GM12878 (cell line): Measurements from ENCODE around the gene ABCC1. TPM values are rescaled to one million over a fixed set of nuclear protein-coding genes. Genes with fewer than 3 reads are reported as not detected.

Experiments
- ATAC-seq: fragments of 200-7000 bp; cut with Tn5 transposase; 3 replicates; pipeline ENCODE4 v1.9.1; 2020; ENCODE audit warnings: mild to moderate bottlenecking, moderate library complexity
- BruUV-seq: library from RNA; stranded (reverse); fragments of 400-500 nt; replicated peaks from 2 replicates; lab custom pipeline; 2021; lab: Mats Ljungman, UMichigan
- CTCF ChIA-PET: fragments of 300-600 bp; sonication (Branson Sonifier 250); formaldehyde crosslinking; extraction: SDS; loops from one replicate; lab custom pipeline; 2021; ENCODE audit warnings: inconsistent platforms; lab: Yijun Ruan, JAX
- POLR2A ChIA-PET: fragments of 350-600 bp; formaldehyde crosslinking; extraction: SDS; loops from one replicate; lab custom pipeline; 2021; ENCODE audit warnings: inconsistent platforms; lab: Charles Lee
- RAD21 ChIA-PET: fragments of 300-600 bp; sonication (Branson Sonifier 250); formaldehyde crosslinking; loops from one replicate; lab custom pipeline; 2023; ENCODE audit warnings: antibody characterized with exemption; ENCODE audit not compliant: unreplicated experiment; lab: Charles Lee
- SMC1A ChIA-PET: fragments of 300-600 bp; sonication (Branson Sonifier 250); formaldehyde crosslinking; loops from one replicate; lab custom pipeline; 2023; ENCODE audit not compliant: unreplicated experiment, uncharacterized antibody; lab: Charles Lee
- DNase-seq: peaks from one replicate; pipeline ENCODE4 v3.0.0-alpha.2; 2011; ENCODE audit warnings: low read depth, low spot score
- FAIRE-seq: peaks from 3 replicates; lab custom pipeline; 2011; peaks lifted over from hg19 to GRCh38; lab: Jason Lieb, UNC
- H2AFZ ChIP-seq: 2 replicates; pipeline ENCODE4 v1.6.0; 2011; ENCODE audit warnings: low read depth, low read length, control low read depth; ENCODE audit not compliant: control insufficient read depth
- H3K27ac ChIP-seq: 2 replicates; pipeline ENCODE4 v1.5.1; 2011; ENCODE audit warnings: control low read depth; ENCODE audit not compliant: control insufficient read depth, insufficient read depth
- H3K27me3 ChIP-seq, 2 experiments: replicated peaks in 1 of 2; 2 replicates each; pipeline versions ENCODE4 v1.6.0 to v1.6.1; 2011; ENCODE audit warnings: low read length in 1 of 2; ENCODE audit not compliant: control insufficient read depth in 2 of 2, insufficient read depth in 2 of 2
- H3K36me3 ChIP-seq, 2 experiments: 2 replicates each; pipeline ENCODE4 v1.5.1; 2011; ENCODE audit warnings: low read length in 1 of 2; ENCODE audit not compliant: control insufficient read depth in 2 of 2, insufficient read depth in 2 of 2
- H3K4me1 ChIP-seq: 2 replicates; pipeline ENCODE4 v1.6.1; 2011; ENCODE audit warnings: mild to moderate bottlenecking, low read length, moderate library complexity, mixed read lengths; ENCODE audit not compliant: control insufficient read depth, insufficient read depth
- H3K4me2 ChIP-seq: 2 replicates; pipeline ENCODE4 v1.6.0; 2011; ENCODE audit warnings: control low read depth; ENCODE audit not compliant: control insufficient read depth, insufficient read depth
- H3K4me3 ChIP-seq: fragments of 200-600 bp; sonication (generic); 2 replicates; pipeline ENCODE4 v1.5.1; 2016
- H3K79me2 ChIP-seq: 2 replicates; pipeline ENCODE4 v1.6.0; 2011; ENCODE audit warnings: low read length; ENCODE audit not compliant: control insufficient read depth, insufficient read depth
- H3K9ac ChIP-seq: 2 replicates; pipeline ENCODE4 v1.8.0; 2011; ENCODE audit warnings: low read length, control low read depth, mixed read lengths; ENCODE audit not compliant: control insufficient read depth, insufficient read depth
- H3K9me3 ChIP-seq: replicated peaks from 3 replicates; pipeline ENCODE4 v1.5.1; 2011; ENCODE audit warnings: mild to moderate bottlenecking, low read length; ENCODE audit not compliant: control insufficient read depth, insufficient read depth
- H4K20me1 ChIP-seq: 2 replicates; pipeline ENCODE4 v1.6.0; 2011; ENCODE audit not compliant: control insufficient read depth, insufficient read depth
- CBFB ChIP-seq: IDR thresholded peaks from 2 replicates; pipeline ENCODE4 v1.6.1; 2016; ENCODE audit warnings: antibody characterized with exemption, low read depth
- GABPA ChIP-seq: IDR thresholded peaks from 2 replicates; pipeline ENCODE4 v1.6.1; 2014; ENCODE audit warnings: antibody characterized with exemption, low read depth, mild to moderate bottlenecking, inconsistent platforms
- HDAC2 ChIP-seq: fragments of 200-600 bp; sonication (generic); IDR thresholded peaks from 2 replicates; pipeline ENCODE4 v1.6.1; 2017
- LARP7 ChIP-seq: fragments of 450-650 bp; IDR thresholded peaks from 2 replicates; pipeline ENCODE4 v1.6.1; 2017; ENCODE audit warnings: mild to moderate bottlenecking
- NBN ChIP-seq: fragments of 450-650 bp; IDR thresholded peaks from 2 replicates; pipeline ENCODE4 v1.6.1; 2016
- NR2F1 ChIP-seq: fragments of 450-650 bp; conservative IDR thresholded peaks from 2 replicates; pipeline ENCODE4 v1.6.1; 2017; ENCODE audit warnings: mild to moderate bottlenecking
- PAX8 ChIP-seq: fragments of 450-650 bp; IDR thresholded peaks from 2 replicates; pipeline ENCODE4 v1.6.1; 2017; ENCODE audit warnings: mild to moderate bottlenecking, moderate library complexity
- RBBP5 ChIP-seq: fragments of 200-600 bp; sonication (generic); conservative IDR thresholded peaks from 2 replicates; pipeline ENCODE4 v1.6.1; 2016
- SRF ChIP-seq, 2 experiments: IDR thresholded peaks; 2 replicates each; pipeline ENCODE4 v1.6.1; 2011; ENCODE audit warnings: low read depth in 2 of 2, low read length in 2 of 2, mild to moderate bottlenecking in 1 of 2, moderate library complexity in 1 of 2
- WGBS: methylation state at CpG from one replicate; pipeline ENCODE4 v1.1.6; 2016; ENCODE audit warnings: low lambda C conversion rate; ENCODE audit not compliant: insufficient replicate concordance, insufficient coverage; ENCODE audit errors: missing lambda C conversion rate; 5-methylcytosine and 5-hydroxymethylcytosine counted together
- in situ Hi-C: fragments of 300-500 bp; cut with MboI; formaldehyde crosslinking; loops from 9 replicates; pipeline ENCODE4 v1.14.3; 2018; ENCODE audit warnings: mixed read lengths
- intact Hi-C: fragments of 100-400 bp; cut with micrococcal nuclease; formaldehyde crosslinking; loops from one replicate; pipeline ENCODE4 v1.14.2; 2022; ENCODE audit not compliant: unreplicated experiment
- polyA plus RNA-seq, 11 experiments: library from polyadenylated mRNA; depleted of rRNA in 4 of 11; unstranded in 6 of 11; stranded (reverse) in 5 of 11; fragments of >200 nt; fragmentation: Nextera tagmentation in 4 of 11; fragmentation: Illumina TruSeq in 1 of 11; extraction: Ambion mirVana in 4 of 11; extraction: Trizol in 1 of 11; gene quantifications; 1 replicate in 1 of 11; 2 replicates in 10 of 11; pipeline versions ENCODE4 v1.2.1 to v1.2.3, GENCODE V29; 2011 to 2016; ENCODE audit warnings: inconsistent platforms in 2 of 11, missing spikeins in 2 of 11, low read depth in 1 of 11
- total RNA-seq, 4 experiments: library from RNA; depleted of rRNA in 3 of 4; stranded (reverse); fragments of >200 nt in 3 of 4; fragmentation: Illumina TruSeq in 1 of 4; extraction: Trizol in 1 of 4; gene quantifications; 2 replicates each; pipeline versions ENCODE4 v1.2.1 to v1.2.3, GENCODE V29; 2013 to 2021
- TF ChIP-seq, protein P1 (sequence below): fragments of 450-650 bp; IDR thresholded peaks from 2 replicates; pipeline ENCODE4 v1.6.1; 2017; ENCODE audit warnings: antibody characterized with exemption, mild to moderate bottlenecking, moderate library complexity

The ABCC1 gene
- total and polyA plus RNA-seq, 10 of the 15 experiments (the other 5 are each of a cell fraction or from before 2014, with no cell fraction given), result 3.2 to 44.6 (median 14.5) TPM

DNA sequence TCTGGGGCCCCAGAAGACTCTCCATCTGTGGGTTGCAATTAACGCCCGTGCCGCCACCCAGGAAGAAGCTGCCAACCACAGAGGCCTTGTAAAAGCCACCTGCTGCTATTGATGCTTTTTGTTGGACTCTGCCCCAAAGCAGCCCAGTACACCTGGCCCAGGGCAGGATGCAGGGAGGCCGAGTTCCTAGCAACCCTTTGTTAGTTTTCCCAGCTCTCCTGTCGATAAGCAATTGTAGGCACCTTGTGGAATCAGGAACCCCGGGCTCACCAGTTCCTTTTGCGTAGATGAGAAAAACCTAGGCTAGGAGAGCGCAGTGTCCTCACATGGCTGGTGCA lies 170.6 kb downstream of the ABCC1 start:
- Histone ChIP-seq H3K9ac (no peak overlapping the region), H3K4me1 (no peaks in the 10 kb centered on the region), H3K4me3 (no peak overlapping the region), H2AFZ (no peak overlapping the region), H3K27ac (no peak overlapping the region), H3K4me2 (no peak overlapping the region), H3K79me2 (no peaks in the 10 kb centered on the region), H4K20me1 (no peaks in the 10 kb centered on the region), H3K36me3 (peaks cover 16 to 56% of the 10 kb centered on the region in 2 experiments), H3K9me3 (peaks cover 24% of the 10 kb centered on the region), H3K27me3 (no peaks in the 10 kb centered on the region)
- ChIA-PET POLR2A (interaction anchor here (1.2 kb wide), 1 partner anchor 232 kb away, joined by 4 read pairs; the partner anchor contains the start of gene CEP20), SMC1A (no interaction called here), CTCF (no interaction called here), RAD21 (no interaction called here)
- no TSS peak for BruUV-seq
- intact Hi-C loops (loop anchor here (10.0 kb wide), 1 partner anchor 355 kb away; no protein-coding TSS in a partner anchor), in situ Hi-C loops (loop anchor here (10.0 kb wide), 1 partner anchor 55 kb away; no protein-coding TSS in a partner anchor)
- DNase-seq (no peak), ATAC-seq (no peak), FAIRE-seq (no peak)
- TF ChIP-seq CBFB (no peak), NR2F1 (no peak), GABPA (no peak), RBBP5 (no peak), PAX8 (no peak), SRF (IDR thresholded peaks at IDR 0.05; ENCODE audit: low read depth in 2 of 2, low read length in 2 of 2) (no peak), HDAC2 (no peak), LARP7 (no peak), NBN (no peak)
- TF ChIP-seq, protein P1, sequence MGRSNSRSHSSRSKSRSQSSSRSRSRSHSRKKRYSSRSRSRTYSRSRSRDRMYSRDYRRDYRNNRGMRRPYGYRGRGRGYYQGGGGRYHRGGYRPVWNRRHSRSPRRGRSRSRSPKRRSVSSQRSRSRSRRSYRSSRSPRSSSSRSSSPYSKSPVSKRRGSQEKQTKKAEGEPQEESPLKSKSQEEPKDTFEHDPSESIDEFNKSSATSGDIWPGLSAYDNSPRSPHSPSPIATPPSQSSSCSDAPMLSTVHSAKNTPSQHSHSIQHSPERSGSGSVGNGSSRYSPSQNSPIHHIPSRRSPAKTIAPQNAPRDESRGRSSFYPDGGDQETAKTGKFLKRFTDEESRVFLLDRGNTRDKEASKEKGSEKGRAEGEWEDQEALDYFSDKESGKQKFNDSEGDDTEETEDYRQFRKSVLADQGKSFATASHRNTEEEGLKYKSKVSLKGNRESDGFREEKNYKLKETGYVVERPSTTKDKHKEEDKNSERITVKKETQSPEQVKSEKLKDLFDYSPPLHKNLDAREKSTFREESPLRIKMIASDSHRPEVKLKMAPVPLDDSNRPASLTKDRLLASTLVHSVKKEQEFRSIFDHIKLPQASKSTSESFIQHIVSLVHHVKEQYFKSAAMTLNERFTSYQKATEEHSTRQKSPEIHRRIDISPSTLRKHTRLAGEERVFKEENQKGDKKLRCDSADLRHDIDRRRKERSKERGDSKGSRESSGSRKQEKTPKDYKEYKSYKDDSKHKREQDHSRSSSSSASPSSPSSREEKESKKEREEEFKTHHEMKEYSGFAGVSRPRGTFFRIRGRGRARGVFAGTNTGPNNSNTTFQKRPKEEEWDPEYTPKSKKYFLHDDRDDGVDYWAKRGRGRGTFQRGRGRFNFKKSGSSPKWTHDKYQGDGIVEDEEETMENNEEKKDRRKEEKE, result no peak
- 93% methylated on average over 8 of the region's 8 CpGs for WGBS
